Measurements from ENCODE around the gene MAEA.

DNA sequence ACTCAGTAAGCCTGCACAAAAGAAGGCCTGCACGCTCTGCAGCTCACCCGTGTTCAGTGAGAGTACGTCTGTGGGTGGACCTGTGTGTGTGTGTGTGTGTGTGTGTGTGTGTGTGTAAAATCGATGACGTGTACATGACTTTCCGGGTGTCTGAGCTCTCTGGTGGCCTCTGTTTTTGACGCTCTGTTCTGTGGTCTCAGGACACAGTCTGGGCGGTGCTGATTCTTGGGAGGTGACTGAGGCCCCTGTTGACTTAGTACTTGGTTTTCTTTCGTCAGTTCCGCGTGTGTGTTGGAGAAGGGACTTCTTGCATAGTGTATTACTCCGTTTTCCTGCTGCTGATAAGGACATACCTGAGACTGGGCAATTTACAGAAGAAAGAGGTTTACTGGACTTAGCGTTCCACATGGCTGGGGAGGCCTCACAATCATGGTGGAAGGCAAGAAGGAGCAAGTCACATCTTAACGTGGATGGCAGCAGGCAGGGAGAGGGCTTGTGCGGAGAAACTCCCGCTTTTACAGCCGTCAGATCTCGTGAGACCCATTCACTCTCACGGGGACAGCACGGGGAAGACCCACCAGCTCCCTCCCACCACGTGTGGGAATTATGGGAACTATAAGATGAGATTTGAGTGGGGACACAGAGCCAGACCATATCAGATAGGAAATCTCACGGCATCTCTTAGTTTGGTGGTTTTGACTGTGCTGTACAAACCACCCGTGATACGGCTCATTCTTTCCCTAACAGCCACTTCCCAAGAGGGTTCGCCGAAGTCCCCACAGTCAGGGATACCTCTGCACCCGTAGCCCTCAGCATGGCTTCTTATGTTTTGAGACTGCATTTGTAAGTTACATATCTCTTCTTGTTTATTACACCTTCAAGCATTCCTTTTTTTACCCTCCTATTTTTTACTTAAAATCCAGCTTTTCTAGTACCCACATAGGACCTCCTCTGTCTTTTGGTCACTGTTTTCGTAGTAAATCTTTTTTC, 81.8 kb downstream of the MAEA start:
- TF ChIP-seq, protein P1, sequence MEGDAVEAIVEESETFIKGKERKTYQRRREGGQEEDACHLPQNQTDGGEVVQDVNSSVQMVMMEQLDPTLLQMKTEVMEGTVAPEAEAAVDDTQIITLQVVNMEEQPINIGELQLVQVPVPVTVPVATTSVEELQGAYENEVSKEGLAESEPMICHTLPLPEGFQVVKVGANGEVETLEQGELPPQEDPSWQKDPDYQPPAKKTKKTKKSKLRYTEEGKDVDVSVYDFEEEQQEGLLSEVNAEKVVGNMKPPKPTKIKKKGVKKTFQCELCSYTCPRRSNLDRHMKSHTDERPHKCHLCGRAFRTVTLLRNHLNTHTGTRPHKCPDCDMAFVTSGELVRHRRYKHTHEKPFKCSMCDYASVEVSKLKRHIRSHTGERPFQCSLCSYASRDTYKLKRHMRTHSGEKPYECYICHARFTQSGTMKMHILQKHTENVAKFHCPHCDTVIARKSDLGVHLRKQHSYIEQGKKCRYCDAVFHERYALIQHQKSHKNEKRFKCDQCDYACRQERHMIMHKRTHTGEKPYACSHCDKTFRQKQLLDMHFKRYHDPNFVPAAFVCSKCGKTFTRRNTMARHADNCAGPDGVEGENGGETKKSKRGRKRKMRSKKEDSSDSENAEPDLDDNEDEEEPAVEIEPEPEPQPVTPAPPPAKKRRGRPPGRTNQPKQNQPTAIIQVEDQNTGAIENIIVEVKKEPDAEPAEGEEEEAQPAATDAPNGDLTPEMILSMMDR (IDR thresholded peaks at IDR 0.05; ENCODE audit: insufficient read depth, low read length, poor library complexity, severe bottlenecking), result no peak
- TF ChIP-seq EZH2phosphoT487 (conservative IDR thresholded peaks at IDR 0.05; ENCODE audit: low read length), result no peak
